Activated CD8-positive, alpha-beta memory T cell treated with anti-CD3 and anti-CD28 coated beads, Interleukin-2, amount 50 U/mL, for 48 hours (primary cell): ENCODE measurements around the gene BFSP1.

Source experiments
- DNase-seq: peaks from one replicate; pipeline ENCODE4 v3.0.0-alpha.2; 2020

Gene BFSP1

DNA sequence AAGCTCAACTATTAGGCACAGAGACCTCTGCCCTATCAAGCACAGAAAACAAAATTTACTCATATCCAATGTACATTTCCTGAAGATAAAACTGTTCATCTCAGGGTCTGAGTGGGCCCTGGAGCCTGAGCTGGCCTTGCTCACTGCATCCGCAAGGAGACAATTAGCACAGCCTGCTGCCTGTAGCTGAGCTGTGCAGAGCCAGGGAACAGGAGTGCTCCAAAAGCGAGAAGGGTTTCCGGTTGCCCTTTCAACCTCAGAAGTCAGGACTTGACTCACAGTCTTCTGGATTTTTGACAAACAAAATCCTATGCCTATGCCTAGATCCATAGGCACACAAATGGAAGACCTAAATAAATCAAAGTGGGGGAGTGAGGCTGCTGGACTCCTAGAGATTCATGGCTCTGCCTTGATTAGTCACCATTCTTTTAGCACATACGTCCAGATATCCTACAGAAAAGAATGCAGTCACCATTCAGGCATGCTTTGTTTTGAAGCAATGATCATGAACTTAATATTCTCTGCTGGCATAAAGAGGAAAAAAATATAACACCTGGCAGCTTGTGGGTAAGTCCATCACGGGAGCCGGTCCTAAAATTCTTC lies 73.5 kb downstream of the BFSP1 start:
- no peak for DNase-seq

- DNase-seq: no peak
Measured at GRCh38 chr20:17457079-17457478, 74.1 kb downstream of the BFSP1 start.

- DNase-seq: no peak
Measured at GRCh38 chr20:17456279-17456678, 74.9 kb downstream of the BFSP1 start.

- DNase-seq: no peak
Measured at GRCh38 chr20:17453592-17453991, 77.6 kb downstream of the BFSP1 start.

DNA sequence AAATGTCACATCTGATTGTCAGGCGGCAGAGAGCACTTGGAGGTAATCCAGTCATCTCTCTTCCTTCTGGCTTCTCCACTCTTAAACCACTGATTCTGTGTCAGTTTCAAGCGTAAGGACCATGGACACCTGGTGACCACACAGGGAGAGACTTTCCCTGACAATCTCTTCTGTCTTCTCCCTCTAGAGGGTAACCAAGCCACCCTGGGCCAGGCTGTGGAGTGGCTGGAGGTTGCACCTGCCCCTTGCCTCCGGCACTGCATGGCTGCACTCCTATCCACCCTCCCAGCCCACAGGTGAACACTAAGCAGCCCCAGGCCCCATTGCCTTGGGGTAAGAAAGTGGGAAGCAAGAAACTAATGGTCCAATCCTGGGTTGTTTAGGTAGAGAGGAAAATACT lies 78.7 kb downstream of the BFSP1 start:
- DNase-seq: no peak

DNA sequence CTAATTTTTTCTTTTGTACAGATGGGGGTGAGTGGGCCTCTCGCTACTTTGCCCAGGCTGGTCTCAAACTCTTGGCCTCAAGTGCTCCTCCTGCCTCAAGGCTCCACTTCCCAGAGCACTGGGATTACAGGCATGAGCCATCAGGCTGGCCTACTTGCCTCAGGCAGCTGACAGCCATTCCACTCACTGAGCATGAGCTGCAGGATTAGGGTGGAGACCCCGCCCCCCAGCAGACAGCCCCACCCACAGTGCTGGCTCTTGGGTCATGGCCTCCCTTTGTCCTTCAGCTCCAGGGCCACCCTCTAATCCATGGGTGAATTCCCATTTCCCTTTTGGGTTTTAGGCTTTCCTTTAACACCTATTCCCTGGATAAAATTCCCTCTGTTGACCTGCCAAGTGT lies 82.1 kb downstream of the BFSP1 start:
- DNase-seq: no peak

DNA sequence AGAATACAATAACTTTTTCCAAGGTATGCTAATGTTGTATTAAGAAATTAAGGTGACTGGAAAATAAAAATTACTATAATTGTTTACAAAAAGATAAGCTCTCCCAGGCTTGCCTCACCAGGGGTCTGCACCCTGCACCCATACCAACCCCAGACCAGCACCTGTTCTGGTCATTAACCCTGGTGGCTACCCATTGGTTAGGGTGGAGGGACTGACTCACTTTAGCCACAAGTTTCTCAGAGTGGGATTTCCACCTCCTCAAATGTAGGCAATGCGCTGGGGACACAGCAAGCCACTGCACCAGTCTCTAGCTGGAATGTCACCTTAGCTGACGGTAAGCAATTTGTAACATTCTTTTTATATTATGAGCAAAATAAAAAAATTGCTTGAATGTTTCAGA lies 83.1 kb downstream of the BFSP1 start:
- DNase-seq: no peak

GRCh38 chr20:17446171-17446570 lies 85.0 kb downstream of the BFSP1 start:
- no peak for DNase-seq

GRCh38 chr20:17445543-17445942 lies 85.6 kb downstream of the BFSP1 start:
- no peak for DNase-seq

- DNase-seq: no peak
Measured at GRCh38 chr20:17444091-17444490, 87.1 kb downstream of the BFSP1 start.
